Colonic mucosa (tissue), 4 donors: Measurements from ENCODE around the gene CTSF. TPM values are rescaled to one million over a fixed set of nuclear protein-coding genes. Genes with fewer than 3 reads are reported as not detected.

Source experiments
- DNase-seq: peaks from one replicate; pipeline ENCODE4 v3.0.0-alpha.2; 2020
- H3K27ac ChIP-seq: fragments of 200-600 bp; one replicate; pipeline ENCODE4 v1.8.0; 2021
- H3K27me3 ChIP-seq: fragments of 200-600 bp; one replicate; pipeline ENCODE4 v1.8.0; 2021
- H3K36me3 ChIP-seq: fragments of 200-600 bp; one replicate; pipeline ENCODE4 v1.8.0; 2021
- H3K4me1 ChIP-seq: fragments of 200-600 bp; one replicate; pipeline ENCODE4 v1.8.0; 2021; ENCODE audit warnings: mild to moderate bottlenecking
- H3K4me3 ChIP-seq: fragments of 200-600 bp; one replicate; pipeline ENCODE4 v1.8.0; 2021
- H3K9ac ChIP-seq, 2 donors: one replicate each; pipeline ENCODE4 v1.7.0; 2013; ENCODE audit warnings: control low read depth in 2 of 2, low read depth in 2 of 2, low read length in 2 of 2
- H3K9me3 ChIP-seq: fragments of 200-600 bp; one replicate; pipeline ENCODE4 v1.8.0; 2021
- CTCF ChIP-seq: fragments of 200-600 bp; IDR thresholded peaks from one replicate; pipeline ENCODE4 v1.8.0; 2022; ENCODE audit warnings: antibody characterized with exemption, mild to moderate bottlenecking
- intact Hi-C: fragments of 100-400 bp; cut with DNase I; formaldehyde crosslinking; loops from one replicate; pipeline ENCODE4 v1.14.1; 2022
- total RNA-seq, 2 donors: library from RNA; stranded (reverse); fragmentation: NEBNext Ultra II Directional in 1 of 2; extraction: Animal tissue kit (Norgen Biotek cat#: 25700) in 1 of 2; gene quantifications; one replicate each; pipeline ENCODE4 v1.2.1, GENCODE V29; 2021
- donor health status: healthy.
- donor health status: DM: no; HTN: no; CAD: no.
- donor health status: DM: no; HTN: no; CAD: no.

CTSF gene
- total RNA-seq, 2 donors from 2014 or later = 3.1 to 17.3 TPM

GRCh38 chr11:66529655-66530054 is 38.8 kb downstream of the CTSF start:
- DNase-seq = no peak
- H3K4me1 ChIP-seq = no peaks in the 10 kb centered on the region
- H3K4me3 ChIP-seq = no peak overlapping the region
- intact Hi-C loops = no loop called here
- H3K9me3 ChIP-seq = no peaks in the 10 kb centered on the region
- no peak overlapping the region for H3K9ac ChIP-seq
- no peak overlapping the region for H3K27ac ChIP-seq
- TF ChIP-seq CTCF = no peak
- no peaks in the 10 kb centered on the region for H3K36me3 ChIP-seq
- no peaks in the 10 kb centered on the region for H3K27me3 ChIP-seq

DNA sequence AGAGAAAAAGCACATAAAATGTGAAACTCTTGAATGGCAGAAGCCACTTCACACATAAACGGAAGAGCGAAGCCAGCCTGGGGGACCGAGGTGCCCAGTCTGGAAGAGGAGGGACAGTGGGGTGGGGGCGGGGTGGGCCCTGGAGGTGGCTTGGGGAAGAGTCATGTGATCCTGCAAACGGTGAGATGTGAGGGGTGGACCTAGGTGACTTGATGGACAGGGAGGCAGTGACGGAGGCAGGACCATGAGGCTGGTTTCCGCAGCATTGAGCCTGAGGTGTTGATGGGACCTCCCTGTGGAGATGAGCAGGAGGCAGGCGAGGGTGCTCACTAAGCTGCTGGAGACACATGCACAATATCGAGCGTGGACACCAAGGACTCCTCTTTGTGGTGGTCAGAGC is 39.3 kb downstream of the CTSF start:
- Histone ChIP-seq H3K4me1 (no peaks in the 10 kb centered on the region), H3K27me3 (no peaks in the 10 kb centered on the region), H3K27ac (no peak overlapping the region), H3K4me3 (no peak overlapping the region), H3K9me3 (no peaks in the 10 kb centered on the region), H3K36me3 (no peaks in the 10 kb centered on the region), H3K9ac (peak overlapping the region in 1 of 2 donors; percentile 2)
- no peak for DNase-seq
- intact Hi-C loops = no loop called here
- TF ChIP-seq CTCF = no peak

GRCh38 chr11:66524304-66525040 is 43.9 kb downstream of the CTSF start:
- intact Hi-C loops = no loop called here
- no peak for TF ChIP-seq CTCF
- H3K4me3 ChIP-seq = no peak overlapping the region
- no peak for DNase-seq
- no peaks in the 10 kb centered on the region for H3K9me3 ChIP-seq
- no peaks in the 10 kb centered on the region for H3K36me3 ChIP-seq
- H3K27me3 ChIP-seq = no peaks in the 10 kb centered on the region
- H3K9ac ChIP-seq = no peak overlapping the region
- H3K27ac ChIP-seq = no peak overlapping the region
- no peaks in the 10 kb centered on the region for H3K4me1 ChIP-seq

GRCh38 chr11:66523611-66524010 is 44.8 kb downstream of the CTSF start:
- intact Hi-C loops = no loop called here
- no peak for TF ChIP-seq CTCF
- Histone ChIP-seq H3K36me3 (no peaks in the 10 kb centered on the region), H3K9ac (no peak overlapping the region), H3K27me3 (no peaks in the 10 kb centered on the region), H3K4me1 (no peaks in the 10 kb centered on the region), H3K4me3 (no peak overlapping the region), H3K9me3 (no peaks in the 10 kb centered on the region), H3K27ac (no peak overlapping the region)
- DNase-seq = no peak

Other genes starting within 250 kb of the CTSF start
- 10 to 100 TPM; 11.6 to 20.0 TPM for gene RIN1, start 232.2 kb downstream of the CTSF start, total RNA-seq
- gene BRMS1, start 223.5 kb downstream of the CTSF start, total RNA-seq = 10 to 100 TPM; 31.1 to 64.6 TPM
- gene B4GAT1, start 221.0 kb downstream of the CTSF start, total RNA-seq = 10 to 100 TPM; 14.2 to 20.2 TPM
- 10 to 100 TPM; 20.2 to 28.3 TPM for gene SLC29A2, start 196.8 kb downstream of the CTSF start, total RNA-seq
- gene NPAS4, start 147.6 kb downstream of the CTSF start, total RNA-seq = under 1 TPM; 0.17 to 0.37 TPM
- gene MRPL11, start 129.8 kb downstream of the CTSF start, total RNA-seq = 100 to 1,000 TPM in 1 of 2 donors, 10 to 100 TPM in 1; 55.6 to 122 TPM
- gene PELI3, start 101.7 kb downstream of the CTSF start, total RNA-seq = 1 to 10 TPM; 3.8 to 3.9 TPM
- gene DPP3, start 88.2 kb downstream of the CTSF start, total RNA-seq = 100 to 1,000 TPM in 1 of 2 donors, 10 to 100 TPM in 1; 70.3 to 124 TPM
- 10 to 100 TPM; 16.8 to 25.8 TPM for gene BBS1, start 58.0 kb downstream of the CTSF start, total RNA-seq
- gene ZDHHC24, start 22.6 kb downstream of the CTSF start, total RNA-seq = 10 to 100 TPM in 1 of 2 donors, 1 to 10 TPM in 1; 7.7 to 10.7 TPM
- under 1 TPM in 1 of 2 donors, not detected in 1; 0.11 TPM for gene ACTN3, start 21.7 kb downstream of the CTSF start, total RNA-seq
- gene CCDC87, start 24.5 kb upstream of the CTSF start, total RNA-seq = under 1 TPM; 0.53 to 0.62 TPM
- gene CCS, start 24.6 kb upstream of the CTSF start, total RNA-seq = 10 to 100 TPM; 31.2 to 41.4 TPM
- gene RBM14, start 48.0 kb upstream of the CTSF start, total RNA-seq = 100 to 1,000 TPM in 1 of 2 donors, 10 to 100 TPM in 1; 36.4 to 110 TPM
- gene RBM4, start 70.1 kb upstream of the CTSF start, total RNA-seq = 10 to 100 TPM; 95.4 to 99.0 TPM
- gene RBM4B, start 109.3 kb upstream of the CTSF start, total RNA-seq = 10 to 100 TPM; 14.1 to 16.5 TPM
- 1 to 10 TPM; 3.7 to 7.1 TPM for gene SPTBN2, start 160.6 kb upstream of the CTSF start, total RNA-seq